ENCODE measurements around the gene PIM1. TPM values are rescaled to one million over a fixed set of nuclear protein-coding genes. Genes with fewer than 3 reads are reported as not detected.
"Not testable (repeated sequence)": the region's sequence is repeated elsewhere in the genome, so short reads cannot be mapped to it uniquely, and the experiment has no call there.

The PIM1 gene
- total and polyA plus RNA-seq, 10 donors, result 22.1 to 176 (median 59.3) TPM

DNA sequence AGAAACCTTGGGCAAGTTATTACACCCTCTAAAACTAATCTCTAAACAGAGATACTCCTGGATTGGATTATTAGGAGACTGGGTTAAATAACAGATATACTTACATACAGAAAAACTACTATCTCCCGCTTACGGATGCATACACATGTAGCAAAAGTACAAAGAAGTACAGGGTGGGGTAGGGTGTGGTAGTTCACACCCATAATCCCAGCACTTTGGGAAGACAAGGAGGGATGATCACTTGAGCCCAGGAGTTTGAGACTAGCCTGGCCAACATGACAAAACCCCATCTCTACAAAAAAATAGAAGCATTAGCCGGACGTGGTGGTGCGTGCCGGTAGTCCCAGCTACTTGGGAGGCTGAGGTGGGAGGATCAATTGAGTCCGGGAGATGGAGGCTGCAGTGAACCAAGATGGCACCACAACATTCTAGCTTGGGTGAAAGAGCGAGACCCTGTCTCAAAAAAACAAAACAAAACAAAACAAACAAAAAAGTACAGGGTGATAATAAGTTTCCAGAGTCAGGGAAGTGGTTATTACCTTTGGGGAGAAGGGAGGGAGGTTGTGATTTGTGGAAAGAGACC lies 8.1 kb downstream of the PIM1 start:
- 89 to 96% (median 95%) methylated on average over 8 of the region's 8 CpGs for WGBS, 5 donors
- H3K27me3 ChIP-seq (replicated peaks in 1 of 7), result no peaks in the 10 kb centered on the region
- TF ChIP-seq POLR2AphosphoS5 (IDR thresholded peaks at IDR 0.05), result no peak
- no peak for TF ChIP-seq CTCF (IDR thresholded peaks at IDR 0.05 in 8 of 11, conservative IDR thresholded peaks at IDR 0.05 in 3 of 11)
- no peak for TF ChIP-seq POLR2A (IDR thresholded peaks at IDR 0.05)
- H3K9me3 ChIP-seq, result no peaks in the 10 kb centered on the region
- peaks cover 46 to 95% (median 71%) of the 10 kb centered on the region in 6 donors for H3K4me1 ChIP-seq
- H3K27ac ChIP-seq, result peak overlapping the region in 6 of 8 donors; percentile 3 to 96 (median 66)
- no peak for DNase-seq
- intact Hi-C loops (cut with DNase I; ENCODE audit: low total_unique reads), result loop anchor here (5.0 kb wide), 1 partner anchor 146 kb away; no protein-coding TSS in a partner anchor
- H3K36me3 ChIP-seq, result peaks cover 0 to 34% (median 23%) of the 10 kb centered on the region in 6 donors
- H3K4me3 ChIP-seq, result no peak overlapping the region

DNA sequence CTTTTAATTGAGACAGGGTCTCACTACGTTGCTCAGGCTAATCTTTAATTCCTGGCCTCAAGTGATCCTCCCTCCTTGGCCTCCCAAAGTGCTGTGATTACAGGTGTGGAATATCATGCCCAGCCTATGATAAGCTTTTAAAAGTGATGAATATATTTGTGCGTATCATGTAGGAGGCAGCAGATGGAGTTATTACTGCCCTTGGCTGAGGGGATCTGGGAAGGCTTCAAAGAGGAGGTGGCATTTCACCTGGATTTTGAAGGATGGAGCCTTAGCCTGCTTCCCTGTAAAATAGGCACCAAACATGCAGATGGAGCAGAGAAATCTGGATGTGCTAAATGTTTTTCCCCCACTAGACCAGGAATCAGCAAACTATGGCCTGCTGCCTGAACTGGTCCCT lies 10.1 kb downstream of the PIM1 start:
- DNase-seq, result no peak
- Histone ChIP-seq H3K4me3 (no peak overlapping the region), H3K4me1 (peaks cover 40 to 94% (median 68%) of the 10 kb centered on the region in 6 donors), H3K9me3 (no peaks in the 10 kb centered on the region), H3K27me3 (replicated peaks in 1 of 7) (no peaks in the 10 kb centered on the region), H3K36me3 (peaks cover 0 to 13% (median 4%) of the 10 kb centered on the region in 6 donors), H3K27ac (peak overlapping the region in 3 of 8 donors; percentile 88 to 95 (median 92))
- TF ChIP-seq CTCF (IDR thresholded peaks at IDR 0.05 in 8 of 11, conservative IDR thresholded peaks at IDR 0.05 in 3 of 11), result no peak
- no peak for TF ChIP-seq POLR2A (IDR thresholded peaks at IDR 0.05)
- TF ChIP-seq POLR2AphosphoS5 (IDR thresholded peaks at IDR 0.05), result no peak
- intact Hi-C loops (cut with DNase I; ENCODE audit: low total_unique reads), result no loop called here
- WGBS, 5 donors, result 89 to 98% (median 94%) methylated on average over 2 of the region's 2 CpGs

- H3K4me3 ChIP-seq; H3K9me3 ChIP-seq; intact Hi-C loops (cut with DNase I; ENCODE audit: low total_unique reads); H3K36me3 ChIP-seq; H3K27me3 ChIP-seq (replicated peaks in 1 of 7); DNase-seq: not testable (repeated sequence)
- Histone ChIP-seq H3K4me1 (peaks cover 34 to 94% (median 67%) of the 10 kb centered on the region in 6 donors), H3K27ac (peak overlapping the region in 3 of 8 donors; percentile 88 to 95 (median 92))
- 86 to 94% (median 92%) methylated on average over 4 of the region's 4 CpGs for WGBS, 5 donors
Observed at GRCh38 chr6:37180610-37181009, 10.7 kb downstream of the PIM1 start.

GRCh38 chr6:37182736-37183590 lies 13.0 kb downstream of the PIM1 start:
- Histone ChIP-seq H3K4me3 (peak overlapping the region in 1 of 8 donors; percentile 18), H3K27ac (peak overlapping the region; percentile 63 to 95 (median 88)), H3K4me1 (peaks cover 21 to 94% (median 59%) of the 10 kb centered on the region in 6 donors), H3K9me3 (no peaks in the 10 kb centered on the region), H3K27me3 (replicated peaks in 1 of 7) (no peaks in the 10 kb centered on the region), H3K36me3 (no peaks in the 10 kb centered on the region)
- 51 to 67% (median 62%) methylated on average over 8 of the region's 8 CpGs for WGBS, 5 donors
- TF ChIP-seq POLR2A (IDR thresholded peaks at IDR 0.05) (no peak), POLR2AphosphoS5 (IDR thresholded peaks at IDR 0.05) (peak in 1 of 3 donors; percentile 92)
- DNase-seq, result peak; percentile 87
- intact Hi-C loops (cut with DNase I; ENCODE audit: low total_unique reads), result no loop called here

DNA sequence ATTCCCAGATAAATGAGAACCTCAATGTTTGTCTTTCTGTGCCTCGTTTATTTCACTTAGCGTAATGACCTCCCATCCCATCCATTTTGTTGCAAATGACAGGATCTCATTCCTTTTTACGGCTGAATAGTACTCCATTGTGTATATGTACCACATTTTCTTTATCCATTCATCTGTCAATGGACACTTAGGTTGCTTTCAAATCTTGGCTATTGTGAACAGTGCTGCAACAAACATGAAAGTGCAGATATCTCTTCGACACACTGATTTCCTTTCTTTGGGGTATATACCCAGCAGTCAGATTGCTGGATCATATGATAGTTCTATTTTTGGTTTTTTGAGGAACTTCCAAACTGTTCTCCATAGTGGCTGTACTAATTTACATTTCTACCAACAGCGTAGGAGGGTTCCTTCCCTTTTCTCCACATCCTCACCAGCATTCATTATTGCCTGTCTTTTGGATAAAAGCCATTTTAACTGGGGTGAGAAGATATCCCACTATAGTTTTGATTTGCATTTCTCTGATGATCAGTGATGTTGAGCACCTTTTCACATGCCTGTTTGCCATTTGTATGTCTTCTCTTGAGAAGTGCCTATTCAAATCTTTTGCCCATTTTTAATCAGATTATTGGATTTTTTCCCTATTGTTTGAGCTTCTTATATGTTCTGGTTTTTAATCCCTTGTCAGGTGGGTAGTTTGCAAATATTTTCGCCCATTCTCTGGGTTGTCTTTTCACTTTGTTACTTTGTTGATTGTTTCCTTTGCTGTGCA lies 16.2 kb downstream of the PIM1 start:
- H3K36me3 ChIP-seq; H3K27me3 ChIP-seq (replicated peaks in 1 of 7); H3K4me3 ChIP-seq; DNase-seq; H3K9me3 ChIP-seq; intact Hi-C loops (cut with DNase I; ENCODE audit: low total_unique reads): not testable (repeated sequence)
- Histone ChIP-seq H3K27ac (peak overlapping the region in 7 of 8 donors; percentile 1 to 95 (median 53)), H3K4me1 (peaks cover 21 to 99% (median 66%) of the 10 kb centered on the region in 6 donors)
- 62 to 79% (median 72%) methylated on average over 6 of the region's 6 CpGs for WGBS, 5 donors
